ENCODE measurements around the gene TARP.
"Not testable (repeated sequence)": the region's sequence is repeated elsewhere in the genome, so short reads cannot be mapped to it uniquely, and the experiment has no call there.

The TARP gene

DNA sequence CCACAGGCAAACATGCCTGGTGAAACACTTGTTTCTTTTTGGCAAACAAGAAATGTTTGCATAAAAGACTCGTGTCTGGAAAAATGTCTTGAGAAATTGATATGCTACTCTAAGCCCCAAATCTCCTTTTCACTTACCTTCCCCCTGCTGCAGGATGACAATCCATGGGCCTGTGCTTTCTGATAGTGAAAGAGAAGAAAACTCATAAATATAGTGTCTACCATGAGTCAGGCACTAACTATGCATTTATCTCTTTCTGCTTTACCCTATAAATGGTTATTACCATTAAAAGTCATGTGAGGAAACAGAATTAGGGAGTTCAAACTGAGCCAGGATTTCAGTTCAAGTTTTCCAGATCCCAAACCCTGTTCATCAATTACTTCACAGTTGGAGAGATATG, 6.6 kb upstream of the TARP start:
- 28 to 40% (median 38%) methylated on average over 1 of the region's 1 CpG for WGBS, 3 donors
- Histone ChIP-seq H3K4me1 (ENCODE audit: insufficient read depth) (no peaks in the 10 kb centered on the region), H3K27me3 (no peaks in the 10 kb centered on the region), H3K9me3 (no peaks in the 10 kb centered on the region), H3K4me3 (no peak overlapping the region), H3K36me3 (no peaks in the 10 kb centered on the region), H3K27ac (no peak overlapping the region)
- TF ChIP-seq POLR2A (IDR thresholded peaks at IDR 0.05) = no peak
- no peak for TF ChIP-seq EP300 (IDR thresholded peaks at IDR 0.05)
- TF ChIP-seq, protein P1, sequence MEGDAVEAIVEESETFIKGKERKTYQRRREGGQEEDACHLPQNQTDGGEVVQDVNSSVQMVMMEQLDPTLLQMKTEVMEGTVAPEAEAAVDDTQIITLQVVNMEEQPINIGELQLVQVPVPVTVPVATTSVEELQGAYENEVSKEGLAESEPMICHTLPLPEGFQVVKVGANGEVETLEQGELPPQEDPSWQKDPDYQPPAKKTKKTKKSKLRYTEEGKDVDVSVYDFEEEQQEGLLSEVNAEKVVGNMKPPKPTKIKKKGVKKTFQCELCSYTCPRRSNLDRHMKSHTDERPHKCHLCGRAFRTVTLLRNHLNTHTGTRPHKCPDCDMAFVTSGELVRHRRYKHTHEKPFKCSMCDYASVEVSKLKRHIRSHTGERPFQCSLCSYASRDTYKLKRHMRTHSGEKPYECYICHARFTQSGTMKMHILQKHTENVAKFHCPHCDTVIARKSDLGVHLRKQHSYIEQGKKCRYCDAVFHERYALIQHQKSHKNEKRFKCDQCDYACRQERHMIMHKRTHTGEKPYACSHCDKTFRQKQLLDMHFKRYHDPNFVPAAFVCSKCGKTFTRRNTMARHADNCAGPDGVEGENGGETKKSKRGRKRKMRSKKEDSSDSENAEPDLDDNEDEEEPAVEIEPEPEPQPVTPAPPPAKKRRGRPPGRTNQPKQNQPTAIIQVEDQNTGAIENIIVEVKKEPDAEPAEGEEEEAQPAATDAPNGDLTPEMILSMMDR (IDR thresholded peaks at IDR 0.05) = no peak
- intact Hi-C loops (cut with DNase I) = no loop called here
- DNase-seq = no peak

DNA sequence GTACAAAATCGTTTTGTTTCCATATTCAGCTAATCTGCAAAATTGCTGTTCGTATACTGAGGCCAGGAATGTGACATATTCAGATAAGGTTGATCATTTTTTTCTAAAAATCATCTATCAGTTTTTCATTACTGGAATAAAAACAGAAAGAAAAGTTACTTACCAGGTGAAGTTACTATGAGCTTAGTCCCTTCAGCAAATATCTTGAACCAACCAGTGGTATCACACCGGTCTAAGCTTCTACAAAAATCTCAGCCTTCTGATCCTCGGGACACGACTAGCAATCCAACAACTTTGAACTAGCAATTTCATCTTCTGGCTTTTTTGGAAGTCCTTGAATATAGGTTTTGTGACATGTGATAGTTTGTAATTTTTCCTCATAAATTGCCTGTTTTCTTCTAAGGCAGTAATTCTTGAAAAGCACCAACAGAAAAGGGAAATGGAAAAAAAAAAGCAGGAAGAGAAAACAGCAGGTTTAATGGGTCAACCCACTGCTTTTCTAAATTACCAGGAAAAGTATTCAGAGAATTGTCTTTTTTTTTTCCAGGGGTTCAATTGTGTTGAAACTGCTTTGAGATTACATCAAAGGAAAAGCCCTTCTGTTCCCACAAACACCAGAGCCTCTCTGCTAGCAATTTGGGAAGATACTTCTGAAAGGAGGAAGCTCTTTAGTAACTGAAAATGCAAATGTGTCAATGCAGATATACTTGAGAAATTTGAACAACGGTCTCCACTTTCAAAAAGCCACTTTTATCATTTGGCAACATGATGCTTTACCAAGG, 2.9 kb upstream of the TARP start:
- no peaks in the 10 kb centered on the region for H3K27me3 ChIP-seq
- no peak overlapping the region for H3K4me3 ChIP-seq
- H3K9me3 ChIP-seq = no peaks in the 10 kb centered on the region
- H3K4me1 ChIP-seq (ENCODE audit: insufficient read depth) = no peaks in the 10 kb centered on the region
- intact Hi-C loops (cut with DNase I) = no loop called here
- TF ChIP-seq, protein P1 (IDR thresholded peaks at IDR 0.05) = no peak
- TF ChIP-seq POLR2A (IDR thresholded peaks at IDR 0.05) (no peak), EP300 (IDR thresholded peaks at IDR 0.05) (no peak)
- H3K36me3 ChIP-seq = no peaks in the 10 kb centered on the region
- H3K27ac ChIP-seq = no peak overlapping the region
- WGBS, 3 donors = 59 to 69% (median 69%) methylated on average over 6 of the region's 6 CpGs
- no peak for DNase-seq

DNA sequence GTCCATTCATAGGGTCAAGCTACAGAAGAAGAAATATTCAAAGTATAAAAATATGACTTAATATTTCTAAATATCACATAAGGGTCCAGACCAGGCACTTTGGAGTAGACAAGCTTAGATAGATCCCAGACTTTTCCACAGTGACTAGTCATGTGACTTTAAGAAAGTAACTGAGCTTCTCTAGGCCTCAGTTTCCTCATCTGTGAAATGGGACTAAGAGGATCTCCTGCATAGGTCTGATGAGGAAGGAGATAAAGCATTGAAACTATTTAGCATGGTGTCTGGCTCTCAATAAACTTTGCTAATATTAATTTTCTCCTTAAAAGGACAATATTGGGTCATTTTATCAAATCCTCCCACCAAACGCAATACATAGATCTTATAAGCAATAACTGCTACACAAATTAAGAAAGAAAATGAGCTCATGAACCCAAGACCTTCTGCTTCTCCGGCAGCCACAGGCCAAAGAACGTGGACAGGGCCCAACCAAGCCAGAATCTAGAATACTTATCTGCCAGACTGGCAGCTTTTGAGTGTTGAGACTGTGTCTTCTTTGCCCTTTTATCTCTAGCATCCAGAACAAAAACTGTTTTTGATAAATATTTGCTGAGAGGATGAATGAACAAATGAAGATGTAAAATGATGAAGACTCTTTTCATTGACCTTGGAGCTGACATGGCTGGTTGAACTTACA, 1.6 kb upstream of the TARP start:
- Histone ChIP-seq H3K27ac (no peak overlapping the region), H3K9me3 (no peaks in the 10 kb centered on the region), H3K4me1 (ENCODE audit: insufficient read depth) (no peaks in the 10 kb centered on the region), H3K4me3 (no peak overlapping the region), H3K27me3 (no peaks in the 10 kb centered on the region), H3K36me3 (no peaks in the 10 kb centered on the region)
- TF ChIP-seq EP300 (IDR thresholded peaks at IDR 0.05) (no peak), POLR2A (IDR thresholded peaks at IDR 0.05) (no peak)
- TF ChIP-seq, protein P1 (IDR thresholded peaks at IDR 0.05) = no peak
- no peak for DNase-seq
- intact Hi-C loops (cut with DNase I) = no loop called here
- WGBS, 3 donors = 86 to 92% (median 88%) methylated on average over 3 of the region's 3 CpGs

DNA sequence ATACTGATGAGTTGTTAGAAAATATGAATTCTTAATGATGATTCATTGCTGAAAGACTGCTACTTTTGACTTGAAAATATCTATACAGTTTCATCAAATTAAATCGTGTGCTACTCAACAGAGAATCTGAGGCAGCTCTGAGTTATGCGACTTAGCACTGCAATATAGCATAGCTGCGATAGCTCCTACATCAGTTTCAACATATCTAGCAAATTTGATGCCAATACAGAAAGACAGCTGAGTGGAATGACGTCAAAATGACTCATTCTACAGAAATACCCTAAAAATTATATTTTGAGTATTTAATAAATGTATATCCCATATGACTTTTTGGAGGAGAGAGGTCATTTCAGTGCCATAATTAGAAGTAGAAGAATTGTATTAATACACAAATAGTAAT, 1.1 kb upstream of the TARP start:
- 91 to 94% (median 91%) methylated on average over 4 of the region's 4 CpGs for WGBS, 3 donors
- intact Hi-C loops (cut with DNase I) = no loop called here
- no peak overlapping the region for H3K27ac ChIP-seq

DNA sequence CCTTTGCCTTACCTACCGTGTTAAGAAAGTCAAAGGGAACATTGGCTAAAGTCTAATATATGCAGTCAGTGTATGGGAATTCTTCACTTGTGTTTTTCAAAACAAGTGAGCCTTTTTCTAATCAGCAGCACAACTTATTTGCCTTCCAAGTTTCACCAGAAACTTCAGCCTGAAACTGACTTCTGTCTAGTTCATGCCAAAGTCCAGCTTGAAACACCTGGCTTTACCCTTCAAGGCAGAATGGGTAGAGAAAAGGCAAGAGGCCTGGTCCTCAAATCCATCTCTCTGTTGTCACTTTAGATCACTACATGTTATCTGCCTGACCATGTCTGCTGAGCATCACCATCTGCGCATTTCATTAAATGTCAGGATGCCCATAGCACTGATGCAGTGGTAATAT, 3.0 kb downstream of the TARP start:
- WGBS, 3 donors = 18 to 77% (median 24%) methylated on average over 1 to 2 of the region's 2 CpGs
- H3K27me3 ChIP-seq; H3K9me3 ChIP-seq; intact Hi-C loops (cut with DNase I); H3K27ac ChIP-seq; H3K36me3 ChIP-seq; DNase-seq; H3K4me1 ChIP-seq (ENCODE audit: insufficient read depth); H3K4me3 ChIP-seq: not testable (repeated sequence)

More for the DNA sequence above, 1.1 kb upstream of the TARP start:
- Histone ChIP-seq H3K4me1 (ENCODE audit: insufficient read depth) (no peaks in the 10 kb centered on the region), H3K36me3 (no peaks in the 10 kb centered on the region), H3K27me3 (no peaks in the 10 kb centered on the region), H3K4me3 (no peak overlapping the region), H3K9me3 (no peaks in the 10 kb centered on the region)
- DNase-seq = no peak
- TF ChIP-seq, protein P1 (IDR thresholded peaks at IDR 0.05) = no peak
- TF ChIP-seq POLR2A (IDR thresholded peaks at IDR 0.05) = no peak
- TF ChIP-seq EP300 (IDR thresholded peaks at IDR 0.05) = no peak

DNA sequence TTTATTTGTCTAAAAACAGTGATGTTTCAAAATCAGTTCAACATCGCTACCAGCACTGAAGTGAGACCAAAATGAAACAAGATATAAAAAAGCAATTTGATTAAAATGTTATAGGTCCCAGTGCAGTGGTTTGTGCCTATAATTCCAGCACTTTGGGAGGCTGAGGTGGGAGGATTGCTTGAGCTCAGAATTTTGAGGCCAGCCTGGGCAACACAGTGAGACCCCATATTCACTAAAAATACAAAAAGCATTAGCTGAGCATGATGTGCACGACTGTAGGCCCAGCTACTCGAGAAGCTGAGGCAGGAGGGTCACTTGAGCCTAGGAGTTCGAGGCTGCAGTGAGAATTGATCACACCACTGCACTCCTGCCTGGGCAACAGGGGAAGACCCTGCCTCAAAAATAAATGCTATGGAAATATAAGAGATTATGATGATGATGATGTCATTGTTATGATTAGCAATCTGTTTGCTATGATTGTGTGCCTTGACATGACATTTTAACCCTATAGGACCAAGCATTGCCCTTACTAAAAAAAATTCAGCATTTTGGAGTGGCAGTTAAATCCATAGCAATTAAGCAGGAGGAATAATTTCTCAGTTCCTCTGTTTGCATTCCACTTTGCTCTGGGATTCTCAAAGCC, 3.6 kb downstream of the TARP start:
- H3K4me3 ChIP-seq; H3K27ac ChIP-seq; H3K9me3 ChIP-seq; H3K4me1 ChIP-seq (ENCODE audit: insufficient read depth); DNase-seq; H3K27me3 ChIP-seq; H3K36me3 ChIP-seq; intact Hi-C loops (cut with DNase I): not testable (repeated sequence)
- WGBS, 3 donors = 70 to 89% (median 74%) methylated on average over 4 of the region's 4 CpGs

DNA sequence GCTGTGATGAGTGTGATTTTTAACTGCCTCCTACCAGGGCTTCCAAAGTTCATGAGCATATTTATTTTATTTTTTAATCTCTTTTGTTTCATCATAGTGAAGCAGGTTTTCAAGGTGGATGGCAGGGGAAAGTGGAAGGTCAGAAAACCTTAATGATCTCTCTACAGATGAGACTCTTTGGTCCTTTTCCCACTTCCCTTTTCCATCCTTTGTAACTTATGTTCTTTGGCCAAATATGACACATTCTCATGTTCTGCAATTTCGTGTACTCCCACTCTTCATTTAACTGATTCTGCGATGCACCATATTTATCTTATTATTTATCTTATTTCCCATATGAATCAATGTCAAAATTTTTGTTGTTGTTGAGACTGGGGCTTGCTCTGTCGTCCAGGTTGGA, 7.5 kb downstream of the TARP start:
- intact Hi-C loops (cut with DNase I); H3K9me3 ChIP-seq; H3K27me3 ChIP-seq; H3K36me3 ChIP-seq; DNase-seq; H3K4me1 ChIP-seq (ENCODE audit: insufficient read depth); H3K27ac ChIP-seq; H3K4me3 ChIP-seq: not testable (repeated sequence)
- WGBS, 3 donors = 51 to 60% (median 57%) methylated on average over 3 of the region's 3 CpGs

All from ovary (tissue), 7 donors.